Cardiac fibroblast (primary cell): ENCODE data around the gene COL23A1.

Experiments
- DNase-seq, 2 donors: peaks; one replicate each; pipeline versions ENCODE4 v3.0.0 to v3.0.0-alpha.2; 2010; ENCODE audit warnings: low read depth in 2 of 2
- H3K4me3 ChIP-seq, 2 donors: replicated peaks in 1 of 2; 1 replicate in 1 of 2; 2 replicates in 1 of 2; pipeline ENCODE4 v1.5.1; 2011; ENCODE audit warnings: low read depth in 2 of 2, low read length in 2 of 2, mild to moderate bottlenecking in 2 of 2, moderate library complexity in 1 of 2
- TF ChIP-seq, protein P1 (sequence below): IDR thresholded peaks from one replicate; pipeline ENCODE4 v1.5.1; 2011; ENCODE audit warnings: low read depth, mild to moderate bottlenecking, low read length, inconsistent platforms

The COL23A1 gene

DNA sequence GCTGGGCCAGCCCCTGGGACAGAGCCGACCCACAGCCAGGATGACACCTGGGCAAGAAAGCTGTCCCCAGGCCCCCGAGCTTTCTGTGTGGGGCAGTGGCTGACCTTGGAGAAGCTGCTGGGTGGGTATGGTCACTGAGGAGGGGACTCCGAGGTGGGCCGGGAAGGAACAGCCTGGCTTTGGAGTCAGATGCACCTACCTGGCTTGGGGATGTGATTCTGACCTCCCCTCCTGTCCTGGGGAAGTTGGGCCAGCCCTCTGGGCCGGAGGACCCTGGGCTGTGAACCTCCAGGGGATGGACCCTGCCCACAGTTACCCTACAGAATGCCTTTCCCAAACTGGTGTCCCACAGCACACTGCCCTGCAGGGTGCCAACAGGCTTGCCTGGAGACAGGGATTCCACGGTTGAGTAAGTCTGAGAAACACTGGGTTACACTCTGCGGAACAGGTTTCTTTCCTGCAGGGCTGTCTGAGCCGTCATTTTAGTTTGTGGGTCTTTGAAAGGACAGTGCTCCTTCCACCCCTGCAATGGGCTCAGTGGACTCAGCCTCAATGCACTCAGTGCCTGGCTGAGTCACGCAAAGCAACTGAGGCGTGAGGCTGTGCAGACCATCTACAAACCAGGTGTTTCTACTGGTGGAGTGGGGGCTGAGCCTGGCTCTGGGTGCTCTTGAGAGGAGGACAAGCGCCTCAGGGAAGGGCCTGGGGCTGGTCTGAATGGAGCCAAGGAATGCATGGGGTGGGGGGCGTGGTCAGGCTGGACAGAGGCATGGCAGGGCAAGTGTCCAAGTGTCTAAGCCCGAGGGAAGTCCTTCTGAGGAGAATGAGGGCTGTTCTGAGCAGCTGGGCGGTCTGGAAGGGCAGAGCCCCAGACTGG is 316.3 kb downstream of the COL23A1 start:
- peak in 1 of 2 donors; percentile 18 for DNase-seq
- TF ChIP-seq, protein P1, sequence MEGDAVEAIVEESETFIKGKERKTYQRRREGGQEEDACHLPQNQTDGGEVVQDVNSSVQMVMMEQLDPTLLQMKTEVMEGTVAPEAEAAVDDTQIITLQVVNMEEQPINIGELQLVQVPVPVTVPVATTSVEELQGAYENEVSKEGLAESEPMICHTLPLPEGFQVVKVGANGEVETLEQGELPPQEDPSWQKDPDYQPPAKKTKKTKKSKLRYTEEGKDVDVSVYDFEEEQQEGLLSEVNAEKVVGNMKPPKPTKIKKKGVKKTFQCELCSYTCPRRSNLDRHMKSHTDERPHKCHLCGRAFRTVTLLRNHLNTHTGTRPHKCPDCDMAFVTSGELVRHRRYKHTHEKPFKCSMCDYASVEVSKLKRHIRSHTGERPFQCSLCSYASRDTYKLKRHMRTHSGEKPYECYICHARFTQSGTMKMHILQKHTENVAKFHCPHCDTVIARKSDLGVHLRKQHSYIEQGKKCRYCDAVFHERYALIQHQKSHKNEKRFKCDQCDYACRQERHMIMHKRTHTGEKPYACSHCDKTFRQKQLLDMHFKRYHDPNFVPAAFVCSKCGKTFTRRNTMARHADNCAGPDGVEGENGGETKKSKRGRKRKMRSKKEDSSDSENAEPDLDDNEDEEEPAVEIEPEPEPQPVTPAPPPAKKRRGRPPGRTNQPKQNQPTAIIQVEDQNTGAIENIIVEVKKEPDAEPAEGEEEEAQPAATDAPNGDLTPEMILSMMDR = no peak
- H3K4me3 ChIP-seq = no peak overlapping the region

DNA sequence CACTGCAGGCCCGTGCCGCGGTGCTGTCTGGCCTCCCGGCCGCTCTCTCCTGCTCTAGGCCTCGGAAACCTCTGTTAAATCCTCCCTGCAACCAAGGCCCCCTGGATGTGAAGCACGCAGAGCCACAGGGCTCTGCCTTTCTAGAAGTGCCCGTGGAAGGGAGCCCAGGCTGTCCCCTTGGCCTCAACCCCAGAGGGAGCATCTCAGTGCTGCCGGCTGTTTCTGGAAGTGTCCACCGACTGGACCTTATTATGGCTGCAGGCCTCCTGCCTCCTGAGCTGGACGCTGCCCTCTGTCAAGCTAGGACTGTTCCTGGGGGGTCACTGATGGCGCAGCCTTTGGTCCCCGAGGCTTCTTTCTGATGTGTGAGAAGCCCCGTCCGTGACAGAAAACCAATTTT is 317.2 kb downstream of the COL23A1 start:
- no peak for DNase-seq

DNA sequence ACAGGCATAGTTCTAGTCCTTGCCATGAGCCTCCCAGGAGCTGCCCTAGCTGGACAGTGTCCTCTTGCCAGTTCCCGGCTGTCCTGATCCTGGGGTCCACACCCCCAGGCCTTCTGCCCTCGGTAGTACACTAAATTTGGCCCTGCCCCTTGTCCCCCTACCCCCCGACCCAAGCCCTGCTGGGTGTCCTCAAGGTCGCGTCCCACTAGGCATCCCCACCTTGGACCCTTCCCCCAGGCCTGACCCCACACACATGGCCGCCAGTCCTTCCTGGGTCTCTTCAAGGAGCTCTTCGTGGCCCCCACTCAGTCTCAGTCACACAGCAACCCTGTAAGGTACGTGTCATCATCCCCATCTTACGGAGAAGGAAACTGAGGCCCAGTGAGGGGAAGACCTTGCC is 317.6 kb downstream of the COL23A1 start:
- no peak for DNase-seq
- TF ChIP-seq, protein P1 = no peak
- H3K4me3 ChIP-seq = no peak overlapping the region

More for the DNA sequence above, 317.2 kb downstream of the COL23A1 start:
- H3K4me3 ChIP-seq = no peak overlapping the region
- TF ChIP-seq, protein P1 = no peak

DNA sequence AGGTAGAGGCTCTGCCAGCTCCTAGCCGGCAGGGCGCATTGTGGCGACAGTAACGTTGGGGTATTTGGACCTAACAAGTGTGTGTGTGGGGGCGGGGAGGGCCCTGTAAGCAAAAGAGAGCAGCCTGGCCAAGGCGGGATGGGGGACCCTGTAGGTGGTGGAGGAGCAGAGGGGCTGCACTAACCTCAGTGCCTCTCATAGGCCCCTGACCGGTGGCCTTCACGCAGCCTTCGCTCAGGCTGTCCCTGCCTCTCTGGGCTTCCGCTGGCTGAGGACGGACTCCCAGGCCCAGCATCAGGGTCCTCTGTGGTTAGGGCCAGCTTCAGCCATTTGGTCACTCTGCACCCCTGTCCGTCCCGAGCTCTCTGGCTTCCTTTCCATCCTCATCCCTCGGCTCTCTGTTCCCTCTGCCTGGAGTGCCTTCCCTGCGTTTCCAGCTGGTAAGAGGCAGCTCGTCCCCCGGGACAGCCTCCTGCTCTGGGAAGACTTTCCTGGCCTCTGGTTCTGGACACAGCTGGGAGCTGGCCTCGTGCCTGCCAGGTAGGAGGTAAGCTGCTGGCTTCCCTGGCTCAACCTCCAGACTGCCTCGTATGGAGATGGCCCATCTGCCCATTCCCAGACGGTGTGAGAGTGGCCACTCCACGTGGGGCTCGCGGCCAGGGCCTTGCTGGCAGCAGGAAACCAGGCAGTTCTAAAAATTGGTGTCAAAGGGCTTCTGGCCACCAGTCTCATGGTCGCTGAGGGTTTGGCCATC is 318.3 kb downstream of the COL23A1 start:
- TF ChIP-seq, protein P1 = no peak
- no peak overlapping the region for H3K4me3 ChIP-seq
- DNase-seq = no peak

DNA sequence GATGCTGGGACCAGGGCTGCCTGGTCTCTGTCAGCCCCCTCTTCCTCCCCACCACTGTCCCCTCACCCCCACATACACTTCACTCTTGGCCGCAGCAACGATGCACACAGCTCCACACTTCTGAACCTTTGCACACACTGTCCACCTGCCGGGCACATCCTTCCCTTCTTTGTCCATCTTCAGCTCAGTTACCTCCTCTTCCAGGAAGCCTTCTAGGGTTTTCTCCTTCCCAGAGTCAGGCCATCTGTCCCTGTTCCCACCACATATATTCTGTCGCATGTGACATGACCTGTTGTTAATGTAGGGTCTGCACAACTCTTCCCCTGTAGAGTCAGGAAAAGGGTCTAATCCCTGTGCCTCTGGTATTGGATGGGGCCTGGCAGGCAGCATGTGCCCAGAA is 319.0 kb downstream of the COL23A1 start:
- H3K4me3 ChIP-seq = no peak overlapping the region
- TF ChIP-seq, protein P1 = no peak
- no peak for DNase-seq

DNA sequence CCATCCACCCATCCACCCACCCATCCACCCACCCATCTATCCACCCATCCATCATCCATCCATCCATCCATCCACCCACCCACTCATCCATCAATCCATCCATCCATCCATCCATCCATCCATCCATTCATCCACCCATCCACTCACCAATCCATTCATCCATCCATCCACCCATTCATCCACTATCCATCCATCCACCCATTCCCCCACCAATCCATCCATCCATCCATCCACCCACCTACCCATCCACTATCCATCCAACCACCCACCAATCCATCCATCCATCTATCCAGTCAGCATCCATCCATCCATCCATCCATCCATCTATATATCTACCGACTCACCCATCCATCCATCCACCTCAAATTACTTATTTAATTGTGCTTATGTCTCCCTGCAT is 320.7 kb downstream of the COL23A1 start:
- H3K4me3 ChIP-seq = no peak overlapping the region
- TF ChIP-seq, protein P1 = no peak
- no peak for DNase-seq
